Activated CD8-positive, alpha-beta memory T cell treated with anti-CD3 and anti-CD28 coated beads for 24 hours (primary cell): ENCODE results near the gene NAV2.
A peak's percentile ranks its signal among the peaks of the same experiment; 100 is the strongest.

ENCODE experiments used
- DNase-seq: peaks from one replicate; pipeline ENCODE4 v3.0.0-alpha.2; 2020

NAV2 gene

DNA sequence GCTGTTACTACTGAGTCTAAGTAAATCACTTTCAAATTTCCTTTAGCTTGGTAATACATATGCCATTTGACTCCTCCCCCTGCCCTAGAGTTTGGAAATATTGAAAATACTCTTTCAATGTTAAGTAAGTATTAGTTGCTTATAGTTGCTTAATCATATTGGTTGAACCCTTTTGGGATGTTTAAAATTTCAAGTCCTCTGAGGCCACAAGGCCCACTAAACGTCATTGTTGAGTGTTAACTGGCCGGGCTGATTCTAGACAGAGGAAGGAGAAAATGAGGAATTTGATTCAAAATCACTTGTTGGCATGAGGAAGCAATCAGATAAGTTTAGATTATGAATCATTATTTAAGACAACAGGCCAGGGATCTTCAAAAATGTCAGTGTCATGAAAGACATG is 8.5 kb downstream of the NAV2 start:
- DNase-seq, result no peak

DNA sequence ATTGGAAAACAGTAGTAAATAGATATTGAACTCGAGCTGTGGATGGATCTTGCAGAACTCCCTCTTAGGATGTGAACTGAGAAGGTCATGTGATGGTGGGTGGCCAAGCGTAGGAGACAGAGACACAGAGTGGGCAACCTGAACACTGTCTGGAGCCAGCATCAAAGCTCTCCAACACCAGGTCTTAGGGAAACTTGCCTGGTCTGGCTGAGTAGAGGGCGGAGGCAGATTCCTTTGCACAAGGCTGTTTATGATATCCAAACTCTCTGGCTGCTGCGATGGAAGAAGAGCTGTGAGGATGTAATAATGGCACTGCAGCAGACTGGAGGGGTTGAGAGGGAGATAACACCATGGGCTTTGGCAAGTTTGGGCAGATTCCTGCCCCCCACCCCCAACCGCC is 10.1 kb downstream of the NAV2 start:
- DNase-seq, result no peak

- peak; percentile 69 for DNase-seq
These were observed 11.1 kb downstream of the NAV2 start for GRCh38 chr11:19723572-19724342.

DNA sequence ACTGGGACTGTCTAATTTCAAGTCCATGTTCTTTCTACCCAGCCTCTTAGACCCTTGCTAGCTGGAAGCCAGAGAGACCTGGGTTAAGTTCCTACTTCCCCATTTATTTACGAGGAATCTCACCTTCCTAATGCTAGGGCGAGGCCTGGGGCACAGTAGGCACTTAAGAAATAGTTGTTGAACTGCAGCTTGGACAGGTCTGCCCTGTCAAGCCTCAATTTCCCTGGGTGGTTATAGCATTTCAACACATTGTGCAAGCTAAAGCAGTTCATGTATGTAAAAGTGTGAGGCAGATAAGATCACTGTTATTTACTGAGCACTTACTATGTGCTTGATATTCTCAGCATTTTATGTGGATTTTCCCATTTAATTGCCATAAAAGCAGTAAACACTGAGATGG is 12.1 kb downstream of the NAV2 start:
- no peak for DNase-seq

GRCh38 chr11:19725379-19726079 is 12.9 kb downstream of the NAV2 start:
- no peak for DNase-seq

DNA sequence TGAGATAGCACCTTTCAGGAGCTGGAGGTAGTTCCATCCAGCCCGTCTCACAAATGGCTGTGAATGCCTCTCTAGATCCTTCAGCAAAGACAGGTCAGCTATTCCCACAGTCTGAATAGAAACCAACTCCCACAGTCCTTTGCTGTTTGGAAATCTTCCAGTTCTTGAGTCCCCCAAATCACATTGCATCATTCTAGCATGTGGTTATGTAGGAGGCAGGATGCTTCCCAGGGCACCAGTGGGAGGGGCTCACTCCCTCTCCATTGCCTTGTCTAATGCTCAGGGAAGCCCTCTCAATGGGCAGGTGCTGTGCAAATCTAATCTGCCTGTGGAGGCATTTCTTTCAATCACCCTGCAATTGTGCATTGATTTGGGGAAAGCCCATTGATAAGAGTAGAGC is 14.6 kb downstream of the NAV2 start:
- no peak for DNase-seq

DNA sequence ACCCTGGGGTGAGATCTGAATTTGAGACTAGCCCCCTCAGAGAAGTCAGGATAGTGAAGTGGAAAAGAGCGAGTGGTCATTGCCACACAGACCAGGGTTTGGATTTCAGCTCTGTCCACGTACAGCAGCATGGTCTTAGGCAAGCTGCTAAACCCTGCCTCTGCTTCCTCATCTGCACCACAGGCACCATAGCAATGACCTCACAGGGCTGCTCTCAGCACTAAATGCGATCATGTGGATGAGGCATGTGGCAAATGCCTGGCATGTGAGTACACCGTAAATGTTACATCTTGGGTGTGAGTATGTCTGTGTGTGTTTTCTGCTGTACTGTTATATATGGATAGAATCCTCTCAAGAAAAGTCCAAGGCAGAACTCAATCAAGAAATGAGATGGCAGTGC is 15.8 kb downstream of the NAV2 start:
- DNase-seq, result no peak

DNA sequence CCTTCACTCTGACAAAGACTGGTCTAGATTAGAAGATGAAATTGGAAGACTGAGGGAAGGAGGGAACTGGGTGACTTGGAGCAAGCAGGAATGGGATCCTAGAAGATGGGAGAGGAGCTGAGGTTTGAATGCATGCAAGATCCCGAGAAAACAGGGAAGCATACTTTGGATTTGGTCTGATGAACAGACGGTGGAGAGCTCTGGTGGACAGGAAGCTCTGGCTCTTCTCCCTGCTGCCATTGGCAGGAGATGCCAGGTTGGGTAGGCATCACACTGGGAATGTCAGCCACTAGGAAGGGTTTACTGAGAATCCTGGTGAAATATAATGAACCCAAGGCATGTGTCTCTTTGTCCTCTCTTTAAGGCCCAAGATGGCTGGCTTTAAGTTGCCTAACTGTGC is 16.5 kb downstream of the NAV2 start:
- DNase-seq, result no peak

DNA sequence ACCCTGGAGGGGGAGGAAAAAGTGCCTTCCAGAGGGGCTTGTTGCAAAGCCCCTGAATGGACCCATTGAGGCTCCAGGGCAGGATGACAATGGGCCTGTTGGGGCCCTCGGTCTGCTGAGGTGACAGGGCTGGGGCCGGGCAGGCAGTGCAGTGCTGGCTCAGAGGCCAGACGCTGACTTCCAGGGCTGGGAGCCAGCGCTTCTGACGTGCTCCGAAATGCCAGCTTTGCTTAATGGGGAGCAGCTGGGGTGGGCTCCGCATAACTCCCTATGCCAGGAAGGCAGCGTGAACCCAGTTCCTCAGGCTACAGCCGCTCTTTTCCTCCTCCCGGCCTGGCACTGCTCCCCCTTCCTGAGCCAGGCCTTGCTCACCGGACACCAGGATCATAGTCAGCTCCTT is 17.7 kb downstream of the NAV2 start:
- no peak for DNase-seq

DNA sequence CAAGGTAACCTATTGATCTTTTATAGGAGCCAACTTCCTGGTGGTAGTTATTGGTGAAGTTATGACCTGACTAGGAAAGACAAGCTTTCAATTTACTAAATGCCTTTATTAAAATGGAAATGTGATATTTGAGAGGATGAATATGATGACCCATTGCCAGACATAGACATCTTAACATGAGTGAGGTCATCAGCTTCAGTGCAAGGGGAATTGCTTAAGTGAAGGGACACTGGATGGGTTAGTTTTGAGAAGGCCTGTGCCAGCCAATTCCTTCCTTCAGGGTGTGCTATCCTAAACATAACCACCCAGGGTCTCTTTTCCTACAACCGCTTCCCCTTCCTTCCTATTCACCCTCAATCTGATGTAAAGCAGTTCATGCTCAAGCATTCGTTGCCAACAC is 21.5 kb downstream of the NAV2 start:
- no peak for DNase-seq

DNA sequence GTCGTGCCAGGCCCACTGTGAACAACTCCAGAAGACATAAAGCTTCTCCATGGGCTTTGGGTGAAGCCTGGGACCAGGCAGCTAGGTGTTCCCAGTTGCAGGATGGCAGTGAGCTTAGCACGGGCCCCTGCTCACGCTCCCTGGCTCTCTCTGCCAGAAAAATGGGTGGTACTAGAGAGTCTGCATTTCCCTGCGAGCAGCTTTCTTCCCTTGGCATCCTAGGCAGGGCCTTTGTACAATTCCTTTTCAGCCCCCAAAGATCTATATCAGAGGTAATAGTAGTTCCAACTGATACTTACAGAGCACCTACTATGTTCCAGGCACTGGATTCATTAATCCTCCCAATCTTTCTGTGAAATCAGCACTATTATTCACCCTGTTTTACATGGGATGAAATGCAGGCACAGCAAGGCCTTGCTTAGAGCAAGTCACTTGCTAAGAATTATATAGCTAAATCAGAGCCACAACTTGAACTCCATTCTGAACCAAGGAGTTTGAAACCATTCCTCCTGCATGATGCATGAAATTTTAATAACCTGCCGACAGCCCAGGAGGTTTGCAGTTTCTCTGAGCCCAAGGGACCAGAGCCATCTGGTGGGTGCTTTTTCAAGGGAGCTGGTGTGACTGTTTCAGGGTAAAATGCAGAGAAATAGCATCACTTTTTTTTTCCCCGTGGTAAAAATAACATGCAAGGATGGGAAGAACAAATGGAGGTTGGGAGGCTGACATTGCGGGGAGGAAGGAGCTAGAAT is 22.7 kb downstream of the NAV2 start:
- DNase-seq, result no peak

DNA sequence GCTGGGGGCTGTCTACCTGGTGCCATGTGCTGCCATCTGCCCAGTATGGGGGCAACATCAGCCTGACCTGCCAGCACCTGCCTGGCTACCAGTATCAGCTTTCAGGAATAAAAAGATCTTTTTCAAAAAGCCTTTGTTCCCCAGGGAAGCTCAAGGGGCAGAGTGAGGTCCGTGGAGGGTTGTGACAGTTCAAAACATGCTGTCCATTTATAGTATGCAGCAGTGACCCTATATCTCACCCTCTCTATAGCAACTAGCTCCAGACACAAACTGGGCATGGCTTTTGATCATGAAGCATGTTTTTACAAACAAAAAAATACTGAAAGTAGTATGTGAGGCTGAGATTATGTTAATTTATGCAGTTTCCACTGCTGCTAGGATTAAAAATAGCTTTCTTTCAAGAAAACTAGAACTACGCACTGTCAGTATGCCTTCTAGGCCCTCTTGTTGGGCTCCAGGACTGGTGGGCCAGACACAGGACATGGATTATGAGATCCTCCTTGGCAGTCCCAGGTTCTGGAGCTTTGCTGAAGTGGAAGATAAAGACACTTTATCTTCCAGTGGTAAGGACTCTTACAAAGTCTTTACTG is 23.4 kb downstream of the NAV2 start:
- no peak for DNase-seq

DNA sequence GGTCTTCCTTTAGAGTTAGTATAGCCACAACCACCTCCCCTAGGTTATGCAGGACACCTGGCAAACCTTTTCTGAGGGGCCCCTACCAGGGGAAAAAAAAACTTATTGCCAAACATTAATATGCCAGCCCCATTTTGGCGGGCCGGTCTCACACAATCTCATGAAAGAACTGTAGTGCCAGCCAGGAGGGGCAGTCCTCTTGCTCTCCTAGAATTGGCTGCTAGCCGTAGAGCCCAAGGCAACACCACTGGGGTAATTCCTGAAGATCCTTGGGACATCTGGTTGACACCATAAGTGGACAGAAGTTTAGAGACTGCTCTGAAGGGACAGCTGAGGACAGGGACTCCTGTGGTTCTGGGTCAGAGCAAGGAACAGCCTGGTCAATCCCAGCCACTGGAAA is 24.2 kb downstream of the NAV2 start:
- DNase-seq, result no peak

DNA sequence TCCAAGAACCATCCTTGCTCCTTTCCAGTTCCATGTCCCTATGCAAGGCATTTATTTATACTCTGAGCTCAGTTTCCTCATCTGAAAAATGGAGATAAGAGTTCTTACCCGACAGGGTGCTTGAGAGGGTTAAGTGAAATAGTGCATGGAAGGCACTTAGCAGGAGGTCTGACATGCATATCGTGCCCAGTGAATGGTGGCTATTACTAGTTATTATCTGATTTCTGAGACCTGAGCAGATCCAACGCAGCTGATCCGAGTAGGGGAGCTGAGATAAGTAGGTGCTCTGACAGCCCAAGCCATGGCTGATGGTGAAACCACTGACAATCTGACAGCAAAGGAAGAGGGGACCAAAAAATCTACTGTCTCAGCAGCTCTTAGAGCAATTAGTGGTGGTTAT is 24.9 kb downstream of the NAV2 start:
- DNase-seq, result no peak

- no peak for DNase-seq
These were observed 25.5 kb downstream of the NAV2 start for GRCh38 chr11:19738124-19738523.

- no peak for DNase-seq
These were observed 27.2 kb downstream of the NAV2 start for GRCh38 chr11:19739872-19740271.

DNA sequence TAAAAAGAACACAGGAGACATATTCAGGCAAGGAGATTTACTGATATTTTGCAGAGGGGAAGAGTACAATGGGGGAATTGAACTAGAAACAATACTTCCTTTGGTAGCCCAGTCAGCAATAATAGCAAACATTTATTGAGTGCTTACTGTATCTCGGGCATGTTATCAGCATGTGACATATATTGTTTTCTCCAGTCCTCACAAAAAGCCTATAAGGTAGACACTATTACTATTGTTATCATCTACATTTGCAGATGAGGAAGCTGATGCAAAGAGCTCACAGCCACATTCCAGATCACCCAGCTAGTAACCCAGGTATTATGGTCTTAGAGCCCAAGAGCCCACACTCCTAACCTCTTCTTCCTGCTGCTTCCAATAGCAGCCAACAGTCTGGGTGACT is 27.9 kb downstream of the NAV2 start:
- DNase-seq, result no peak

DNA sequence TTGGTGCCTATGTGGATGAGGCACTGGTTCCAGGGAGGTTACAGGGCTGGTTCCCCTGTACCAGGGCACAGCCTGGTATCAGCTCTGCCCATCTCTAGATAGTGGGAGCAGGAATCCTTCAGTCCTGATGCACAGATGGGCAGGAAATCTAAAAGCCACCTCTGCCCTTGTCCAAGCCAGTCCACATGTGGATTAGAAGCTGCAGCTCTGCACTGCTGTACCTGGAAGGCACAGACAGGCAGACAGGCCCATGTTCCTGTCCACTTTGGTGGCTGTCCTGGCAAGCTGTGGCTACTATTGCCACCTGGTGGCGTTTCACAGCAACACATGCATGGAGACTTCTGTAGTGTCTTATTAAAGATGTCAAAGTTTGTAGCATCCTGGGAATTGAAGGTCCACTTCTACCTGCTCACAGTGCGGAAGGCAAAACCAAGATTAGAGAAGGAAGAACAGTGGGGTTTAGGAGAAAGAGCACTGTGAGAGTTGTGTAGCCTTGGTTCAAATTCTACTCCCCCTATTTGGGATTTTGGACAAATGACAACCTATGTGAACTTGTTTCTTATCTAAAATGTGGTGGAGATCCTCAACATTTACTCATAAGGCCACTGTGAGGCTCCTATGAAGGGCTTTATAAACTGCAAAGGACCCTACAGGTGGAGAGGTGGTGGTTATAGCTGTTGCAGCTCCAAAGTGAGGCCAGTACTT is 30.1 kb downstream of the NAV2 start:
- DNase-seq, result peak; percentile 85

- DNase-seq, result no peak
These were observed 31.0 kb downstream of the NAV2 start for GRCh38 chr11:19743622-19744021.

- no peak for DNase-seq
These were observed 31.5 kb downstream of the NAV2 start for GRCh38 chr11:19744130-19744529.

DNA sequence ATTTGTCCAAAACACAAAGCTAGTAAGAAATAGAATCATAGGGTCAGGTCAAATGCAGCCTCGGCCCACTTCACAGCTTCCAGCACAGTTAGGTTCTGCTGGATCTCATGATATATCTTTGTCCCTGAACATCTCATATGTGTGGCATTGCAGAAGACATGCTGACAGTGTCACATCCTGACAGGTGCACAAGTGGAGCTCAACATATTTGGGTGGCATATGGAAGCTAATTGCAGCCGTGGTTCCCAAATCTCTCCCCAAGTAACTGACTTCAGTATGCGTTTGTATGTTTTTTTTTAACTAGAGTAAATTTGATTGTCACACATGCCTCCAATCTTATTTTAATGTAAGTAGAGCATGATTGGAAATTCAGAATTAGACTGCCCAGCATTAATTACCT is 33.4 kb downstream of the NAV2 start:
- no peak for DNase-seq

- DNase-seq, result no peak
These were observed 35.0 kb downstream of the NAV2 start for GRCh38 chr11:19747634-19748033.

- no peak for DNase-seq
These were observed 38.4 kb downstream of the NAV2 start for GRCh38 chr11:19751055-19751454.
